HG02870 (cell line): Measurements from ENCODE around the gene ANKRD9.

Experiments used
- ATAC-seq: cut with Tn5 transposase; IDR thresholded peaks from one replicate; pipeline ENCODE4 v1.9.1; 2021; ENCODE audit warnings: mild to moderate bottlenecking, moderate library complexity; ENCODE audit not compliant: unreplicated experiment

The ANKRD9 gene

GRCh38 chr14:102499401-102500157 is 10.0 kb downstream of the ANKRD9 start:
- no peak for ATAC-seq

- ATAC-seq: no peak
Measured at GRCh38 chr14:102498678-102499265, 10.8 kb downstream of the ANKRD9 start.

- no peak for ATAC-seq
Measured at GRCh38 chr14:102497998-102498677, 11.4 kb downstream of the ANKRD9 start.

GRCh38 chr14:102496958-102497744 is 12.4 kb downstream of the ANKRD9 start:
- ATAC-seq: no peak

GRCh38 chr14:102496331-102496691 is 13.3 kb downstream of the ANKRD9 start:
- no peak for ATAC-seq

GRCh38 chr14:102495491-102496330 is 13.9 kb downstream of the ANKRD9 start:
- ATAC-seq: no peak

GRCh38 chr14:102493585-102493984 is 16.0 kb downstream of the ANKRD9 start:
- ATAC-seq: no peak

GRCh38 chr14:102493096-102493495 is 16.5 kb downstream of the ANKRD9 start:
- no peak for ATAC-seq

- no peak for ATAC-seq
Measured at GRCh38 chr14:102492531-102492910, 17.1 kb downstream of the ANKRD9 start.

- ATAC-seq: no peak
Measured at GRCh38 chr14:102491786-102492530, 17.6 kb downstream of the ANKRD9 start.

GRCh38 chr14:102491366-102491765 is 18.2 kb downstream of the ANKRD9 start:
- no peak for ATAC-seq

- no peak for ATAC-seq
Measured at GRCh38 chr14:102490456-102490855, 19.1 kb downstream of the ANKRD9 start.

GRCh38 chr14:102487204-102487577 is 22.4 kb downstream of the ANKRD9 start:
- ATAC-seq: no peak

GRCh38 chr14:102486513-102487203 is 22.9 kb downstream of the ANKRD9 start:
- no peak for ATAC-seq

GRCh38 chr14:102485693-102486512 is 23.7 kb downstream of the ANKRD9 start:
- ATAC-seq: no peak

- no peak for ATAC-seq
Measured at GRCh38 chr14:102484316-102484715, 25.3 kb downstream of the ANKRD9 start.

GRCh38 chr14:102481791-102482238 is 27.8 kb downstream of the ANKRD9 start:
- no peak for ATAC-seq

- no peak for ATAC-seq
Measured at GRCh38 chr14:102481371-102481770, 28.2 kb downstream of the ANKRD9 start.
